WERI-Rb-1 (cell line): ENCODE results near the gene TMEM183A.
"Not testable (repeated sequence)": the region's sequence is repeated elsewhere in the genome, so short reads cannot be mapped to it uniquely, and the experiment has no call there.

Experiments
- DNase-seq: peaks from one replicate; pipeline ENCODE4 v3.0.0-alpha.2; 2020
- H3K27ac ChIP-seq: fragments of 250-450 bp; sonication (Bioruptor Pico); 2 replicates; pipeline ENCODE4 v1.5.1; 2020; ENCODE audit warnings: mild to moderate bottlenecking, moderate library complexity
- H3K27me3 ChIP-seq: fragments of 250-450 bp; sonication (Bioruptor Pico); 2 replicates; pipeline ENCODE4 v1.5.1; 2021; ENCODE audit warnings: mild to moderate bottlenecking, low read depth, moderate library complexity; ENCODE audit not compliant: insufficient read depth, severe bottlenecking
- H3K36me3 ChIP-seq: fragments of 250-450 bp; sonication (Bioruptor Pico); 2 replicates; pipeline ENCODE4 v1.5.1; 2020; ENCODE audit warnings: mild to moderate bottlenecking, moderate library complexity
- H3K4me3 ChIP-seq: 2 replicates; pipeline ENCODE4 v1.5.1; 2011; ENCODE audit warnings: low read depth, mild to moderate bottlenecking, control low read depth, low read length
- H3K9me3 ChIP-seq: fragments of 250-450 bp; sonication (Bioruptor Pico); 2 replicates; pipeline ENCODE4 v1.5.1; 2021; ENCODE audit warnings: mild to moderate bottlenecking, moderate library complexity; ENCODE audit not compliant: severe bottlenecking
- CTCF ChIP-seq: IDR thresholded peaks from 2 replicates; pipeline ENCODE4 v1.5.1; 2011; ENCODE audit warnings: low read depth, mild to moderate bottlenecking, control low read depth, inconsistent platforms, low read length

TMEM183A gene

GRCh38 chr1:203002951-203003350 is 4.2 kb upstream of the TMEM183A start:
- H3K4me3 ChIP-seq = no peak overlapping the region
- H3K36me3 ChIP-seq = peaks cover 4% of the 10 kb centered on the region
- no peak for TF ChIP-seq CTCF
- no peaks in the 10 kb centered on the region for H3K9me3 ChIP-seq
- no peak for DNase-seq
- peak overlapping the region; percentile 17 for H3K27ac ChIP-seq
- H3K27me3 ChIP-seq = no peaks in the 10 kb centered on the region

GRCh38 chr1:203005395-203006142 is 1.6 kb upstream of the TMEM183A start:
- not testable (repeated sequence) for H3K27me3 ChIP-seq, H3K9me3 ChIP-seq
- H3K27ac ChIP-seq = peak overlapping the region; percentile 88
- H3K36me3 ChIP-seq = peaks cover 25% of the 10 kb centered on the region
- peak overlapping the region; percentile 98 for H3K4me3 ChIP-seq
- peak; percentile 76 for DNase-seq

- DNase-seq = no peak
- H3K27ac ChIP-seq = no peak overlapping the region
- peaks cover 59% of the 10 kb centered on the region for H3K36me3 ChIP-seq
- no peak overlapping the region for H3K4me3 ChIP-seq
- TF ChIP-seq CTCF = no peak
- no peaks in the 10 kb centered on the region for H3K9me3 ChIP-seq
- H3K27me3 ChIP-seq = no peaks in the 10 kb centered on the region
These were observed 2.0 kb downstream of the TMEM183A start for GRCh38 chr1:203009185-203009584.

- Histone ChIP-seq H3K36me3 (peaks cover 83% of the 10 kb centered on the region), H3K9me3 (no peaks in the 10 kb centered on the region), H3K4me3 (no peak overlapping the region), H3K27me3 (no peaks in the 10 kb centered on the region), H3K27ac (no peak overlapping the region)
- no peak for TF ChIP-seq CTCF
- no peak for DNase-seq
These were observed 4.4 kb downstream of the TMEM183A start for GRCh38 chr1:203011582-203011981.

GRCh38 chr1:203017061-203017460 is 9.9 kb downstream of the TMEM183A start:
- H3K4me3 ChIP-seq = no peak overlapping the region
- no peaks in the 10 kb centered on the region for H3K9me3 ChIP-seq
- H3K27ac ChIP-seq = peak overlapping the region; percentile 62
- no peak for TF ChIP-seq CTCF
- peaks cover 95% of the 10 kb centered on the region for H3K36me3 ChIP-seq
- H3K27me3 ChIP-seq = no peaks in the 10 kb centered on the region
- no peak for DNase-seq

GRCh38 chr1:203017692-203018091 is 10.5 kb downstream of the TMEM183A start:
- peak; percentile 61 for DNase-seq
- Histone ChIP-seq H3K4me3 (no peak overlapping the region), H3K36me3 (peaks cover 95% of the 10 kb centered on the region), H3K27ac (peak overlapping the region; percentile 62), H3K9me3 (no peaks in the 10 kb centered on the region), H3K27me3 (no peaks in the 10 kb centered on the region)
- no peak for TF ChIP-seq CTCF

GRCh38 chr1:203022855-203023254 is 15.7 kb downstream of the TMEM183A start:
- not testable (repeated sequence) for H3K27ac ChIP-seq, DNase-seq, H3K9me3 ChIP-seq, H3K4me3 ChIP-seq, H3K27me3 ChIP-seq
- peaks cover 76% of the 10 kb centered on the region for H3K36me3 ChIP-seq
